BLaER1 treated with 17β-estradiol and CSF1 and Interleukin-3, amounts not matched to agents 10 nM and 100 nM (cell line): ENCODE data around the gene ZYX.

Experiments used
- H3K27ac ChIP-seq, 11 experiments: shearing (Covaris generic); formaldehyde crosslinking; 2 replicates each; pipeline ENCODE4 v1.8.1; 2022
- H3K27me3 ChIP-seq, 11 experiments: shearing (Covaris generic); formaldehyde crosslinking; 2 replicates each; pipeline ENCODE4 v1.8.1; 2022
- H3K36me3 ChIP-seq, 11 experiments: shearing (Covaris generic); formaldehyde crosslinking; 2 replicates each; pipeline ENCODE4 v1.8.1; 2022
- H3K4me1 ChIP-seq, 10 experiments: shearing (Covaris generic); formaldehyde crosslinking; 2 replicates each; pipeline ENCODE4 v1.8.1; 2022
- H3K4me2 ChIP-seq, 11 experiments: shearing (Covaris generic); formaldehyde crosslinking; 2 replicates each; pipeline ENCODE4 v1.8.1; 2022
- H3K4me3 ChIP-seq, 10 experiments: shearing (Covaris generic); formaldehyde crosslinking; 2 replicates each; pipeline ENCODE4 v1.8.1; 2022
- H3K9ac ChIP-seq, 11 experiments: shearing (Covaris generic); formaldehyde crosslinking; 2 replicates each; pipeline ENCODE4 v1.8.1; 2022
- H3K9me3 ChIP-seq, 11 experiments: shearing (Covaris generic); formaldehyde crosslinking; replicated peaks in 1 of 11; 2 replicates each; pipeline ENCODE4 v1.8.1; 2022
- H4K20me1 ChIP-seq, 11 experiments: shearing (Covaris generic); formaldehyde crosslinking; 2 replicates each; pipeline ENCODE4 v1.8.1; 2022
- Cebpa-rat ChIP-seq, 11 experiments: shearing (Covaris generic); IDR thresholded peaks; 2 replicates each; pipeline ENCODE4 v1.8.1; 2022

ZYX gene

GRCh38 chr7:143351574-143351973 is 29.6 kb upstream of the ZYX start:
- TF ChIP-seq Cebpa-rat (IDR thresholded peaks at IDR 0.05) = no peak
- H3K4me2 ChIP-seq = no peak overlapping the region
- peaks cover 0 to 4% (median 0%) of the 10 kb centered on the region in 11 experiments; a peak in 1 of 22 replicates for H3K9me3 ChIP-seq
- H3K4me3 ChIP-seq = no peak overlapping the region
- H4K20me1 ChIP-seq = no peaks in the 10 kb centered on the region
- H3K27me3 ChIP-seq = no peaks in the 10 kb centered on the region
- peaks cover 0 to 4% (median 0%) of the 10 kb centered on the region in 11 experiments; a peak in 3 of 22 replicates for H3K36me3 ChIP-seq
- no peak overlapping the region for H3K9ac ChIP-seq
- peaks cover 0 to 9% (median 0%) of the 10 kb centered on the region in 10 experiments; a peak in 3 of 20 replicates for H3K4me1 ChIP-seq
- H3K27ac ChIP-seq = no peak overlapping the region

GRCh38 chr7:143352531-143353002 is 28.6 kb upstream of the ZYX start:
- H3K9ac ChIP-seq = no peak overlapping the region

GRCh38 chr7:143354376-143354775 is 26.8 kb upstream of the ZYX start:
- no peak overlapping the region for H3K4me3 ChIP-seq
- peaks cover 0 to 10% (median 0%) of the 10 kb centered on the region in 11 experiments; a peak in 3 of 22 replicates for H3K36me3 ChIP-seq
- H3K4me1 ChIP-seq = peaks cover 0 to 18% (median 10%) of the 10 kb centered on the region in 10 experiments; a peak in 15 of 20 replicates
- no peaks in the 10 kb centered on the region for H4K20me1 ChIP-seq
- H3K9ac ChIP-seq = no peak overlapping the region
- no peak overlapping the region for H3K27ac ChIP-seq
- TF ChIP-seq Cebpa-rat (IDR thresholded peaks at IDR 0.05) = no peak
- H3K4me2 ChIP-seq = peak overlapping the region in 2 of 11 experiments; percentile 18 to 24; a peak in 2 of 22 replicates
- H3K9me3 ChIP-seq = peaks cover 0 to 4% (median 0%) of the 10 kb centered on the region in 11 experiments; a peak in 1 of 22 replicates
- H3K27me3 ChIP-seq = peaks cover 4 to 19% (median 18%) of the 10 kb centered on the region in 11 experiments; a peak in 21 of 22 replicates

More at GRCh38 chr7:143352531-143353002, 28.6 kb upstream of the ZYX start:
- no peak overlapping the region for H3K27ac ChIP-seq
- H3K9me3 ChIP-seq = peaks cover 0 to 4% (median 0%) of the 10 kb centered on the region in 11 experiments; a peak in 1 of 22 replicates
- TF ChIP-seq Cebpa-rat (IDR thresholded peaks at IDR 0.05) = no peak
- peaks cover 0 to 10% (median 0%) of the 10 kb centered on the region in 11 experiments; a peak in 3 of 22 replicates for H3K36me3 ChIP-seq
- H3K4me1 ChIP-seq = peaks cover 0 to 9% (median 0%) of the 10 kb centered on the region in 10 experiments; a peak in 3 of 20 replicates
- H4K20me1 ChIP-seq = no peaks in the 10 kb centered on the region
- peaks cover 0 to 1% (median 0%) of the 10 kb centered on the region in 11 experiments; a peak in 6 of 22 replicates for H3K27me3 ChIP-seq
- no peak overlapping the region for H3K4me2 ChIP-seq
- no peak overlapping the region for H3K4me3 ChIP-seq

GRCh38 chr7:143354965-143355364 is 26.2 kb upstream of the ZYX start:
- Histone ChIP-seq H3K36me3 (peaks cover 0 to 10% (median 0%) of the 10 kb centered on the region in 11 experiments; a peak in 3 of 22 replicates), H3K27me3 (peaks cover 9 to 25% (median 24%) of the 10 kb centered on the region in 11 experiments; a peak in 21 of 22 replicates), H3K9ac (no peak overlapping the region), H3K4me3 (no peak overlapping the region), H3K4me1 (peaks cover 0 to 18% (median 10%) of the 10 kb centered on the region in 10 experiments; a peak in 17 of 20 replicates), H4K20me1 (no peaks in the 10 kb centered on the region), H3K27ac (no peak overlapping the region), H3K4me2 (no peak overlapping the region), H3K9me3 (peaks cover 0 to 4% (median 0%) of the 10 kb centered on the region in 11 experiments; a peak in 1 of 22 replicates)
- TF ChIP-seq Cebpa-rat (IDR thresholded peaks at IDR 0.05) = no peak

GRCh38 chr7:143355450-143356385 is 25.4 kb upstream of the ZYX start:
- H3K9me3 ChIP-seq = peaks cover 0 to 4% (median 0%) of the 10 kb centered on the region in 11 experiments; a peak in 1 of 22 replicates
- H3K9ac ChIP-seq = no peak overlapping the region
- H3K36me3 ChIP-seq = peaks cover 0 to 10% (median 0%) of the 10 kb centered on the region in 11 experiments; a peak in 3 of 22 replicates
- H3K27me3 ChIP-seq = peaks cover 17 to 33% (median 31%) of the 10 kb centered on the region in 11 experiments; a peak in 21 of 22 replicates
- H3K4me3 ChIP-seq = no peak overlapping the region
- H3K4me1 ChIP-seq = peaks cover 0 to 18% (median 11%) of the 10 kb centered on the region in 10 experiments; a peak in 17 of 20 replicates
- peaks cover 0 to 5% (median 0%) of the 10 kb centered on the region in 11 experiments; a peak in 3 of 22 replicates for H4K20me1 ChIP-seq
- H3K4me2 ChIP-seq = no peak overlapping the region
- TF ChIP-seq Cebpa-rat (IDR thresholded peaks at IDR 0.05) = no peak
- H3K27ac ChIP-seq = no peak overlapping the region

- Histone ChIP-seq H3K4me2 (no peak overlapping the region), H3K4me3 (no peak overlapping the region), H4K20me1 (peaks cover 0 to 5% (median 0%) of the 10 kb centered on the region in 11 experiments; a peak in 3 of 22 replicates), H3K36me3 (peaks cover 0 to 10% (median 0%) of the 10 kb centered on the region in 11 experiments; a peak in 3 of 22 replicates), H3K4me1 (peaks cover 0 to 20% (median 11%) of the 10 kb centered on the region in 10 experiments; a peak in 17 of 20 replicates), H3K27ac (no peak overlapping the region), H3K9ac (no peak overlapping the region), H3K9me3 (peaks cover 0 to 4% (median 0%) of the 10 kb centered on the region in 11 experiments; a peak in 1 of 22 replicates), H3K27me3 (peaks cover 24 to 41% (median 39%) of the 10 kb centered on the region in 11 experiments)
- TF ChIP-seq Cebpa-rat (IDR thresholded peaks at IDR 0.05) = no peak
Observed at GRCh38 chr7:143356414-143357050, 24.6 kb upstream of the ZYX start.

- no peak overlapping the region for H3K9ac ChIP-seq
- no peak overlapping the region for H3K27ac ChIP-seq
- peaks cover 0 to 27% (median 12%) of the 10 kb centered on the region in 10 experiments; a peak in 16 of 20 replicates for H3K4me1 ChIP-seq
- H3K4me2 ChIP-seq = peak overlapping the region in 8 of 11 experiments; percentile 27 to 52 (median 40); a peak in 15 of 22 replicates
- H3K9me3 ChIP-seq = peaks cover 0 to 4% (median 0%) of the 10 kb centered on the region in 11 experiments; a peak in 1 of 22 replicates
- H3K27me3 ChIP-seq = peaks cover 45 to 62% (median 60%) of the 10 kb centered on the region in 11 experiments
- no peak overlapping the region for H3K4me3 ChIP-seq
- peaks cover 0 to 14% (median 0%) of the 10 kb centered on the region in 11 experiments; a peak in 5 of 22 replicates for H4K20me1 ChIP-seq
- H3K36me3 ChIP-seq = peaks cover 0 to 10% (median 0%) of the 10 kb centered on the region in 11 experiments; a peak in 3 of 22 replicates
- no peak for TF ChIP-seq Cebpa-rat (IDR thresholded peaks at IDR 0.05)
Observed at GRCh38 chr7:143358626-143359025, 22.5 kb upstream of the ZYX start.
